COLO668 (cell line): ENCODE data around the gene LGI1.
"Not testable (repeated sequence)": the region's sequence is repeated elsewhere in the genome, so short reads cannot be mapped to it uniquely, and the experiment has no call there.

Experiments used
- DNase-seq: peaks from one replicate; lab custom pipeline; 2025; ENCODE audit not compliant: unreplicated experiment; lab: John Stamatoyannopoulos, UW

The LGI1 gene

GRCh38 chr10:93804200-93804599 is 46.5 kb downstream of the LGI1 start:
- no peak for DNase-seq

DNA sequence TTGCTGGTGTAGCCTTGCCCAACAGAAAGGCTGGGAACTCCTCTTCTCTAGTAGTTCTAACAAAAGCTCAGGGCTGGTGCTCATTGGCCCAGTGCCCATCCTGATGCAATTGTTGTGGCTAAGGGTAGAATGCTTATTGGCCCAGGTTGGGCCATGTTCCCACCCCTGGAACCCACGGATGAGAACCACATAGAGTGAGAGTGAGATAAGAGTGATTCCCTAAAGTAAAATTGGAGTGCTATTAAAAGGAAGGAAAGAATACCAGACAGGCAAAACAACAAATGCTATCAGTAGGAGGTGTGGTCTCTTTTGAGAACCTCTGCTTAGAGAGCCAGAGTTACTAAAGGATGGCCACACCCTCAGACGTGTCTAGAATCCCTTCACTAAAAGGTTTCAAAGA is 49.2 kb downstream of the LGI1 start:
- no peak for DNase-seq

DNA sequence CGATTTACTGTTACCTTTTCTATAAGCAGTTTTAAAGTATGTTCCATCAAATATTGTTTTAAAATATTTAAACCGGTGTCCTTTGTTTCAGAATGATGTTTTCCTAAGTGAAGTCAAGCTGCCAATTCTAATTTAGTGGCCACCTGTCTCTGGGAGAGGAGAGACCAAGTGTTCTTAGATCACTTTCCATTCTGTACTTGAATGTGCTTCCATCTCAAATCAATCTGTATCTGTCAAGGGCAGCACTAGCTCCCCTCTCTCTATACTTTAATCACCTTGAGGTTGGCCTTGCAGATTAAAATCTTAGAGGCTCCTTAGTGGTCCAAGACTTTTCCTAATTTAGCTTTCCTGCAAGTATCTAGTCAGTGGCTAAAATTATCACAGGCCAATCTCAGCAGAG is 49.6 kb downstream of the LGI1 start:
- DNase-seq: no peak

- no peak for DNase-seq
Observed at GRCh38 chr10:93812659-93813338, 55.1 kb downstream of the LGI1 start.

- DNase-seq: peak; percentile 32
Observed at GRCh38 chr10:93813507-93814465, 56.0 kb downstream of the LGI1 start.

DNA sequence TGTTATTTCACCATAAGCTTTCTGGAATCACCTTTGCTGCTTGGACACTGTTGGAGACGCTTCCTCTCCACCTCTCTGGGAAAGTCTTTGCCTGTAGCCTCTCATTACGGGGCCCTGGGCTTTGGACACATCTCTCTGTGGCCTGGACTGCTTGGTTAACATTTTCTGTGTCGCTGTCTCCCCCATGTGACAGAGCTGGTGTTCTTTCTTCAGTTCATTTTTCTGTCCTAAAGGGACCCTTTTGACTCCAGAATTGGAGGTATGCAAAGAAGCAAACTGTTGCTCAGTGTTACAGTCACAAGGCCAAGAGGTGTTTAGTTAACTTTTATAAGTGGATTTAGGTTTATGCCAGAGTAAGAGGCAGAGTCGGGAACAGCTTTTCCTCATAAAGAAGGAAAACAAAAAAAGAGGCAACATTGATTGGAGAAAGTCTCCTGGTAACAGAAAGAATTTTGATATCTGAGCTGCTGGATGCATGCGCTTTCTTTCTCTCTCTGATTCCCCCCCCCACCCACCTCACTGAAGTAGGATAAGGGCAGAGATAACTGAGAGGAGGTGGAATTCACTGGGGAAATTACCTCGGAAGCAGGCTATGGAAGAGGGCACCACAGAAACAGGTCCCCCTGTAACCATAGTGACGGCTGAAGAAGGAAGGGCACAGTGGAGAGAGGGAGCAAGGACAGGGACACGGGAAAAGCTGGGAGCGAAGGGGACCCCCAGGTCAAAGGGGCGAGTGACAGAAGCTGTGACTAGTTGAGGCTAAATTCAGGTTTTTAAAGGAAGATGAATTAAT is 57.8 kb downstream of the LGI1 start:
- no peak for DNase-seq

- peak; percentile 31 for DNase-seq
Observed at GRCh38 chr10:93816123-93816747, 58.5 kb downstream of the LGI1 start.

GRCh38 chr10:93818086-93818485 is 60.4 kb downstream of the LGI1 start:
- no peak for DNase-seq

DNA sequence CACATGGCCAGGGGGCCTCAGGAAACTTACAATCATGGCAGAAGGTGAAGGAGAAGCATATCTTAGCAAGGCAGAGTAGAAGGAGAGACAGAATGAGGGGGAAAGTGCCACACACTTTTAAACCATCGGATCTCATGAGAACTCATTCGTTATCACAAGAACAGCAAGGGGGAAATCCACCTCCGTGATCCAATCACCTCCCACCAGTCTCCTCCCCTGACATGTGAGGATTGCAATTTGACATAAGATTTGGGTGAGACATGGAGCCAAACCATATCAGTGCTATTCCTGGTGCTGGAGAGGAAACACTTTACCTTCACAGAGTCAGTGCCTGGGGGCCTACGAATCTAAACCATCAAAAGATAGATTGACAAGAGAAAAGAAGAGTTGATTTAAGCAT is 61.8 kb downstream of the LGI1 start:
- no peak for DNase-seq

GRCh38 chr10:93820434-93820833 is 62.7 kb downstream of the LGI1 start:
- no peak for DNase-seq

- no peak for DNase-seq
Observed at GRCh38 chr10:93821051-93821772, 63.5 kb downstream of the LGI1 start.

GRCh38 chr10:93826355-93826754 is 68.6 kb downstream of the LGI1 start:
- DNase-seq: no peak

GRCh38 chr10:93827056-93827804 is 69.5 kb downstream of the LGI1 start:
- no peak for DNase-seq

DNA sequence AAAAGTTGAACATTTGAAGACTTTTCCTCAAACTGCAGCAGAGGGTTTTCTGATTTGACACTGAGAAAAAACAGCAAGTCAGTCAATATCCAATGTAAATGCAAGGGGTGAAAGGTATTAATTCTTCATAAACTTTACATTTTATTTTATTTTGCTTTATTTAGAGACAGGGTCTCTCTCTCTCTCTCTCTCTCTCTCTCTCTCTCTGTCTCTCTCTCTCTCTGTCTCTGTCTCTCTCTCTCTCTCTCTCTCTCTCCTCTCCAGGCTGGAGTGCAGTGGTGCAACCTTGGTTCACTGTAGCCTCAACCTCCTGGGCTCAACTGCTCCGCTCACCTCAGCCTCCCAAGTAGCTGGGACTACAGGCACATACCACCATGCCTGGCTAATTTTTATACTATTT is 73.3 kb downstream of the LGI1 start:
- DNase-seq: not testable (repeated sequence)

GRCh38 chr10:93835770-93836169 is 78.0 kb downstream of the LGI1 start:
- no peak for DNase-seq

GRCh38 chr10:93837822-93838221 is 80.1 kb downstream of the LGI1 start:
- no peak for DNase-seq

DNA sequence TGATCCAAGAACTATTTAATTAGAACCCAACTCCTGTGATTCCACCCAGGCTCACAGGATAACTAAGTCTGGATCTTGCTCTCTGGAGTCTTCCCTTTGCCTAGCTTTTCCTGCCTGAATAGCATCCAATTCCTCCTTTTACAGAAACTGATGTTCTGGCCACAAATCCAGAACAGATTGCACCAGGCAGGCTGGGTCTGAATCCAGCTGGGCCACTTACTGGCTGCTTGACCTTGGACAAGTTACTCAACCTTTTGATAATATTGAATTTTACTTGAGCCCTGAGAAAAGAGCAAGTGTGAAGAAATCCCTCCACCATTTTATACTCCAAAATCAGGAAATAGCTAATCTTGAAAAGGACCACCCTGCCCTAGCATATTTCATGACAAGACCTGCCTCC is 80.5 kb downstream of the LGI1 start:
- no peak for DNase-seq

DNA sequence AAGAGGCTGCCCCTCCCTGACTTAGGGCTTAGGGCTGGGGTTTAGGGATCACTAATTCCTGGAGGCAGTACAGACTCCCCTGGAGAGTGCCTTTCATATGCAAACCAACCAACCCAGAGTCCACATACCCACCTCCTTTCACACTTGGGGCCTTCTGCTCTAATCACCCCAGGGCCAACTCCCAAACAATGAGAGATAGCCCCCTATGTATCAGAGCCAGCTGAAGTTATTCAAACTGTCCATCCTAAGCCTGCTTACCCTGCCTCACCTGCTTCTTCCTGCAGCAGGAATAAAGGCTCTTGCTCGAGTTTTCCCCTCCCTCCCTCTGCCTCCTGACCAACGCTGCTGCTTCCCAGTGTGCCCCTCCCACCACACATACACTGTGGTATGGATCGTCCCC is 84.2 kb downstream of the LGI1 start:
- DNase-seq: no peak

GRCh38 chr10:93844979-93845626 is 87.4 kb downstream of the LGI1 start:
- no peak for DNase-seq
